Measurements from ENCODE around the gene TMEM88. TPM values are rescaled to one million over a fixed set of nuclear protein-coding genes. Genes with fewer than 3 reads are reported as not detected.
"Not testable (repeated sequence)": the region's sequence is repeated elsewhere in the genome, so short reads cannot be mapped to it uniquely, and the experiment has no call there.

Gene TMEM88
- polyA plus RNA-seq, 4 donors: 22.1 to 34.0 (median 28.5) TPM

DNA sequence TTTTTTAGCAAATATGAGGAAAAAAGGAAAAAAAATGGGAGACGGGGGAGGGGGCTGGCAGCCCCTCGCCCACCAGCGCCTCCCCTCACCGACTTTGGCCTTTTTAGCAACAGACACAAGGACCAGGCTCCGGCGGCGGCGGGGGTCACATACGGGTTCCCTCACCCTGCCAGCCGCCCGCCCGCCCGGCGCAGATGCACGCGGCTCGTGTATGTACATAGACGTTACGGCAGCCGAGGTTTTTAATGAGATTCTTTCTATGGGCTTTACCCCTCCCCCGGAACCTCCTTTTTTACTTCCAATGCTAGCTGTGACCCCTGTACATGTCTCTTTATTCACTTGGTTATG lies 1.2 kb upstream of the TMEM88 start:
- DNase-seq (ENCODE audit: low read depth in 4 of 4, low spot score in 2 of 4): no peak

DNA sequence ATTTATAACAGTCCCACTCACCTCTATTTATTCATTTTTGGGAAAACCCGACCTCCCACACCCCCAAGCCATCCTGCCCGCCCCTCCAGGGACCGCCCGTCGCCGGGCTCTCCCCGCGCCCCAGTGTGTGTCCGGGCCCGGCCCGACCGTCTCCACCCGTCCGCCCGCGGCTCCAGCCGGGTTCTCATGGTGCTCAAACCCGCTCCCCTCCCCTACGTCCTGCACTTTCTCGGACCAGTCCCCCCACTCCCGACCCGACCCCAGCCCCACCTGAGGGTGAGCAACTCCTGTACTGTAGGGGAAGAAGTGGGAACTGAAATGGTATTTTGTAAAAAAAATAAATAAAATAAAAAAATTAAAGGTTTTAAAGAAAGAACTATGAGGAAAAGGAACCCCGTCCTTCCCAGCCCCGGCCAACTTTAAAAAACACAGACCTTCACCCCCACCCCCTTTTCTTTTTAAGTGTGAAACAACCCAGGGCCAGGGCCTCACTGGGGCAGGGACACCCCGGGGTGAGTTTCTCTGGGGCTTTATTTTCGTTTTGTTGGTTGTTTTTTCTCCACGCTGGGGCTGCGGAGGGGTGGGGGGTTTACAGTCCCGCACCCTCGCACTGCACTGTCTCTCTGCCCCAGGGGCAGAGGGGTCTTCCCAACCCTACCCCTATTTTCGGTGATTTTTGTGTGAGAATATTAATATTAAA lies 638 bp upstream of the TMEM88 start:
- no peak for DNase-seq (ENCODE audit: low read depth in 4 of 4, low spot score in 2 of 4)

DNA sequence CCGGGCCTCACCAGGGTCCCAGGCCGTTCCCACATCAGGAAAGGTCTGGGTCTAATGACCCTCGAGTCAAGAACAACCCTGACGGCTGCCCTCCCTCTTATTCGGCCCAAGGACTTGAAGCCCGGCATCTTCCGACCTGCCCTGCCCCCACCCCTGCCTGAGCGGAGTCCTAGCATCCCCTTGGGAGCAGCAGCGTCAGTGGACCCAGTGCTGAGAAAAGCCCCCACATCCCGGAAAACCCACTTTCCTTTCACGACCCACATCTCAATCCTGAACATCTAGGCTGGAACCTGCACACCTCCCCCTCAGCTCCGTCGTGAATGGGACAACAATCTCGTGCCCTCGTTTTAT lies 769 bp downstream of the TMEM88 start:
- no peak for DNase-seq (ENCODE audit: low read depth in 4 of 4, low spot score in 2 of 4)

DNA sequence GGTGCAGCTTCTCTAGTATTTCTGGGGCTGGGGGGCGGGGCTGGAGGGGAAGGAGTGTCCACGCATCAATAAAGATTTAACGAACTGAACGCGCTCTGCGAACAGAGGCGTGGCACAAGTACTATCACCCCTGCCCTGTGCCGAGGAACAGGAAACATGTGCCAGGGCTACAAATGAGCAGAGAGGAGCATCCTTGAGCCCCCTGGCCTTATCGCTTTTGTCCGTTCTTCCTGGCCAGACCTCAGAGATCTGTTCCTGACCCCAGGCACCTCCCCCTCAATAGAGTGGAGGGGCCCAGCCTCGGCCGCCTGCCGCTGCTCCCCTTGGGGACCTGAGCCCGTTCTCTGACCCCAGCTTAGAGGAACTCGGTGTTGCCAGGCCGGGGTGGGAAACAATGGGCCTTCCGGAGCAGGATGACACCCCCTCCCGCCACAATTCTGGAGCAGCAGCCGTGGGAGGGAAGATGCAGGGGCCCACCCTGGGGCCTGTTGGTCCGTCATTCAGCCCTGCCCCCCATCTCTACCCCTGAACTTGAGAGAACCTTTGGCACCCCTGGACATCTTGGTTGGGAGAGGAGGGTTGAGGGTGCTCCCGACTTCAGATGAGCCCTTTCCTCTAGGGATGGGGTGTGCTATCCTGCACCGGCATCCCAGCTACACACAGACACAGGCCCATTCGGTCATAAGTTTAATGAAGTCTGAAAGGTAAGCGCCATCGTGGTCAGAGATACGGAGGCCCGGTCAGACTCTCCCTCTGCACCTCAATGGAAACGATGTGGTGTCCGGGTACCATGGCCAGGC lies 1.3 kb downstream of the TMEM88 start:
- DNase-seq (ENCODE audit: low read depth in 4 of 4, low spot score in 2 of 4): peak in 1 of 4 donors; percentile 28

DNA sequence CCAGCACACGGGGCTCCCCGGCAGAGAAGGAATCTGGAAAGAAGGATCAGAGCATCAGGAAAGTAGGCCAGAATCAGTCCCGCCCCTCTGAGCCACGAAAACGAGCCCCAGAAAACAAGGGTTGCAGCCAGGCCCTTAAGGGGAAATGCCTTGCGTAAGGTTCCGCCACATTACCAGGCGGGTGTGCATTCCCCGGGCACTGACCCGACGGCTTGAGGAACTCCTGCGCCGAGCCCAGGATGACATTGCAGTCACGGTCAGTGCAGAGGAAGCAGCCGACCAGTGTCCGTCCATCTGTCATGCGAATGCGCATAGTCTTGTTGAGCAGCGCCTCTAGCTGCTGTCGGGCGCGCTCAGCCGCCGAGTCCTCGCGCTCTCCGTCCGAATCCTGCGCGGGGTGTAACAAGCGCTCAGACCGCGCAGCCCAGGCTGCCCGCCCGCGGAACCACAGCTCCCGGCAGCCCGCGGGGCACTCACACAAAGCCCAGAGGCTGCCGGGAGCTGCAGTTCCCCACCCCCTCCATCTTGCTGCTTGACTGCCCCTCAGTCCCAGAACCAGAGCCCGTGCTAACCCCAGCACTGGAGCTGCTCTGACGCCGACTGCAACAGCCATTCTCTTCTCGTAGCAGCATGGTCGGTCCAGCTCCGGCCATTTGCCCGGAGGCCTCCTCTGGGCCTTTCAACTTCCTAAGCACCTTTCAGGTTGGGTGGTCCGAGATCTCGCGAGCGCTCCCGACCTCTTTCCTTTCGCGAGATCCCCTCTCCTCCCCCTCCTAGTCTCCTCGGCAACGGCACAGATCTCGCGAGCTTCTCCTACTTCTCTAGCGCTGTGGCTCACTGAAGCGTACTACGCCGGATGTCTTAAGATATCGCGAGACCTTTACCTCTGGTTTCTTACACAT lies 2.2 kb downstream of the TMEM88 start, which contains the start of gene NAA38:
Gene NAA38 (minus strand): TSS at position 749 of the 902 bp plus-strand sequence. CDS start 96 bp downstream, at position 653.
- peak; percentile 99 to 100 (median 99) for DNase-seq (ENCODE audit: low read depth in 4 of 4, low spot score in 2 of 4)

DNA sequence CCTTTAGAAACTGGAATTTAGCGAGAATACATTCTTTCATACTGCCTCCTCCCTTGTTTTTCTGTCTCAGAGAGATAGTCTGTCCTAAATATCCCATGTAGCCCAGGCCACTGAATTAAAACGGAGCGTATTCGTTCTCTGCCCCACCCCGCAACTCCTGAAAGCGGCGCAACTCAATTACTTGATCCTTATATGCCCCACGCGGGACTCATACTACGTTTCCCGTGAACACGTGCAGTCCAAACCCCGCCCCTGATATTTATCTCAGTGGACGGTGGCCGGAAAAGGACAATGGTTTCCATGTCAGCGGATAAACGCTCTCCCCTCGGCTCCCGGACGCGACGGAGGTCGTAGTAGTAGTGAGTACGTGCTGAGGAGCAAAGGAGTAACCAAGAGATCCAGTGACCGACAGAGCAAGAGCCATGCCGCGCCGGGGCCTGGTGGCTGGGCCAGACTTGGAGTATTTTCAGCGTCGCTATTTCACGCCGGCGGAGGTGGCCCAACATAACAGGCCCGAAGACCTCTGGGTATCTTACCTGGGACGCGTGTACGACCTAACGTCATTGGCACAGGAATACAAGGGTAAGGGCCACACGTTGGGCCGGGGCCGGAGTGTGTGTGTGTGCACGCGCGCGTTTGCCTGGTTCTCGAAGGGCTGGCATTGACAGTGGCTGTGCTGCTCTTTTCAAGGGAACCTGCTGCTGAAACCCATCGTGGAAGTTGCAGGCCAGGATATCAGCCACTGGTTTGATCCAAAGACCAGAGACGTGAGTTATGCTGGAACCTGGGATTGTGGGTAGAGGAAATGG lies 3.1 kb downstream of the TMEM88 start, which contains the start of gene CYB5D1:
Gene CYB5D1 (plus strand): TSS at position 291 of the 809 bp plus-strand sequence. CDS start 132 bp downstream, at position 423.
- peak in 2 of 4 donors; percentile 93 to 98 for DNase-seq (ENCODE audit: low read depth in 4 of 4, low spot score in 2 of 4)

DNA sequence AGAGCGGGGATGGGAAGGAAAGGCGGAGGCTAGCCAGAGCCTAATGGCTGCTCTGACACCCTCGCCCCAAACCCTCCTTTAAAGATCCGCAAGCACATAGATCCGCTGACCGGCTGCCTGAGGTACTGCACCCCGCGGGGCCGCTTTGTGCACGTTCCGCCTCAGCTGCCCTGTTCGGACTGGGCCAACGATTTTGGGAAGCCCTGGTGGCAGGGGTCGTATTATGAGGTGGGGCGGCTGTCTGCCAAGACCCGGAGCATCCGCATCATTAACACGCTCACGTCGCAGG lies 3.6 kb downstream of the TMEM88 start:
- no peak for DNase-seq (ENCODE audit: low read depth in 4 of 4, low spot score in 2 of 4)

DNA sequence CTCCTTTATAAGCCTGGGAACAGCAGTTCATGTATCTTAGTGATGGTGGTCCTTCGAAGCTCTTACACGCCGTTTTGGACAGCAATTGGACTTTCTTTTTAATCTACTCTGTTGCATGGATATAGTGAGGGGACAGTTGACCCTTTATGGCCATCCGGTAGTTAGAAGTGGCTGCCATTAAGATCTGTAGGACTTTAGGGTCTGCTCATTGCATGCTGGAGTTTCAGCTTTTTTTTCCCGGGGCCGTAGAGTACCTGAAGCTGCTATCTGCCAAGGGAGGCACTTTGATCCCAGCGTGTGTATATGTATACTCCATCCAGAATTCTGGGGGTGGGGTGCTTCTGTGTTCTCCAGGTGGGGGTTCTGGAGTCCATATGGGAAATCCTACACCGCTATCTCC lies 4.2 kb downstream of the TMEM88 start:
- DNase-seq (ENCODE audit: low read depth in 4 of 4, low spot score in 2 of 4): no peak

DNA sequence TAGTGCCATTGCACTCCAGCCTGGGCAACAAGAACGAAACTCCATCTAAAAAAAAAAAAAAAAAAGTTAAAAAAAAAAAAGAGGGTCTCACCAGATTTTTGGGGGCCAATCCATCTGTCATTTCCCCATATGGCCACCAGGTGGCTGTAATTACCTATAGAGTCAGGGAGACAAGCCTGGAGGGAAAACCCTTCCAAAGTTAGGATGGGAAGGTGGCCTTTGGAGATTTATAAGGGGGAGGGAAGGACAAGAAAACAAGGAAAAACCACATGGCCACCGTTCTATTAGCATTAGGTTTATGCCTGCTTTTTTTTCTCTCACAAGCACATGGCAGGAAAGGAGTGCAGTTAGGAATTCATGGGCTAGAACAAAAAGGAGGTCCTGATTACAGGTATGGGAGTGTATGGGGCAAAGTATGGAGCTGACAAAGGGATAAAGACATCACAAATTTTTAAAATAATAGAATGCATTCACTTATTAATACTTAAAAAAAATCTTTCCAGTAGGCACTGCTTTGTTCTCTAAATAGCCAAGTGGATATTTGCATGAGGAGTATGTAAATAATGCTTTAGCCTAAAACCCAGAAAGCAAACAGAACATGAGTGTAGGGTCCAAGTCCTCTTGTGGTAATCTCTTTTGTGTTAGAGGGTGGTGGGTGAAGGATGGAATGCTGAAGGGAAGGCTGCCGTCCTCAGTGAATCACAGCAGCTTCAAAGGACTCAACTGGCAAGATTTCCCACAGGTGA lies 8.0 kb downstream of the TMEM88 start:
- DNase-seq (ENCODE audit: low read depth in 4 of 4, low spot score in 2 of 4): no peak

DNA sequence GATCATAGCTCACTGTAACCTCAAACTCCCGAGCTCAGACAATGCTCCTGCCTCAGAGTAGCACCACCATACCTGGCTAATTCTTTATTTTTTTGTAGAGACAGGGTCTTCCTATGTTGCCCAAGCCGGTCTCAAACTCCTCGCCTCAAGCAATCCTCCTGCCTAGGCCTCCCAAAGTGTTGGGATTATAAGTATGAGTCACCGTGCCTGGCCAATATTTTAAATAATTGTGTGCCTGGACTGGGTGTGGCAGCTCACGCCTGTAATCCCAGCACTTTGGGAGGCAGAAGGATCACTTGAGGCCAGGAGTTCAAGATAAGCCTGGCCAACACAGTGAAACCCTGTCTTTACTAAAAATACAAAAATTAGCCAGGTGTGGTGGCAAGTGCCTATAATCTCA lies 9.5 kb downstream of the TMEM88 start:
- not testable (repeated sequence) for DNase-seq (ENCODE audit: low read depth in 4 of 4, low spot score in 2 of 4)

DNA sequence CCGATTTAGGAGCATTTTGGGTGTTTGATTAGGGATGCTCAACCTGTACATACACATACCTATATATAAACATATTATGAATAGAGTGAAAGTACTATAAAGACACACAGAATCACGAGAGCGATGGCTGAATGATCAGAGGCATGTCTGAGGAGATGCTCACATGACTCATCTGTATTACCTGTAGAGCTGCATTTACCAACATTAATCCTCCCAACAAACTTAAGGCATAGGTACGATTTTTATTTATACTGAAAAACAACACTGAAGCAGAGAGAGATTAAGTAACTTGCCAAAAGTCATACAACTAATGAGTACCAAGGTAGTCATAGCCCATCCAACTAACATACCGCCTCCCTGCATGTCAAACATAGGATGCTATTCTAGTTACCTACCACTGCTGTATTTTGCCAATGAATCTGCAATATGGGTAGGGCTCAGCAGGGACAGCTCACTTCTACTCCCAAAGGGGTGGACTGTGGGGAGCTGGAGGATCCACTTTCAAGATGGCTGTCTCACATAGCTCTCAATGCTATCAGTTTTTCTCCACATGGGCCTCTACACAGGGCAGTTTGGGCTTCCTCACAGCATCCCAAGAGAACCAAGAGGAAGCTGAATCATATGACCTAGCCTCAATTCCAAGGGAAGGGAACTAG lies 10.3 kb downstream of the TMEM88 start:
- no peak for DNase-seq (ENCODE audit: low read depth in 4 of 4, low spot score in 2 of 4)

DNA sequence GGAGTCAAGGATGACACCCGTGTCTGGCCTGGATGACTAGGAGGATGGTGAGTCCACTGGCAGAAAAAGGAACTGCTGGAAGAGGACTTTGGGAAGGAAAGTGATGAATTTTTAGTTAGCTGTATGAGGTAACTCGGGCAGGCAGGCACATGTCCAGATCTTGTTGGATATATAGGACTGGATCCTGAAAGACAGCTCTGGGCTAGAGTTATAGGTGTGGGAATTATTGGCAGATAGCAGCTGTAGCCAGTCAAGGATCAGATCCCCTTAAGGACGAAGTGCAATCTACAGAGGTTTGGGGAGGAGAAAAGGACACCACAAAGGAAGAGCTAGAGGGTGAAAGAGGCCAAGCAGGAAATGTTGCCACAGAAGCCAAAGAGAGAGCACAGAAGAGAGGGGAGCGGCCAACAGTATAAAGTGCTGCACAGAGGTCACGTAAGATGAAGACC lies 13.0 kb downstream of the TMEM88 start:
- no peak for DNase-seq (ENCODE audit: low read depth in 4 of 4, low spot score in 2 of 4)

DNA sequence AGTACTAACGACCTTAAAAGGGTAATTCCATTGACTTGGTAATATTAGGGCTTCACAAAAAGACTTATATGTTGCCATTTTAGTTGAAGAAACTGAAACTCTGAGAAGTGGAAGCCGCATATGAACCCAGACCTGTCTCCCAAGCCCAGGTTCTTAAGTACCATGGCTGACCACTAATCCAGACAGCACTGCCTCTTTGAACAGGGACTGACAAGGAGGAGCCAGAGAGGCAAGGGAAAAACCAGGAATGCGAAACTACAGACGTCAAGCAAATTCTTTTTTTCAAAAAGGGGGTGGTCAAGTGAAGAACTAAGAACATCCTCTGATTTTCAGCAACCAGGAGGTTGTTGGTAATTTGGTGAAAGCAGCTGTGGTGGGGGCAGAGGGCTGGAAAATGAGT lies 18.2 kb downstream of the TMEM88 start:
- no peak for DNase-seq (ENCODE audit: low read depth in 4 of 4, low spot score in 2 of 4)

DNA sequence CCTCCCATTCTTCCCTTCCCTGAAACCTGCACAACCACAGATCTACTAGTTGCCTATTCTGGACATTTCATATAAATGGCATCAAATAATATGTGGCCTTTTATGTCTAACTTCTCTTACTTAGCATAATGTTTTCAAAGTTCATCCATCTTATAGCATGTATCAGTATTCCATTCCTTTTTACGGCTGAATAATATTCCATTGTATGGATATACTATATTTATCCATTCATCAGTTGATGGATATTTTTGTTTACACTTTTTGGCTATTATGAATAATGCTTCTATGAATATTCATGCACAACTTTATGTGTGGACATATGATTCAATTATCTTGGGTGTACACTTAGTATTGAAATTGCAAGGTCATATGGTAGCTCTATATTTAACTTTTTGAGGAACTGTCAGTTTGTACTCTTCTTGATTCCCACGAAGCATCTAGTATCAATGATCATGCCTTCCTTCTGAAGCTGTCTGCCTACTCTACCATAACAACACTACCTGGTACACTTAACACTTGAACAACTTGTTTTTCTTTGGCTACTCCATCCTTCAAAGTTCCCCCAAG lies 21.0 kb downstream of the TMEM88 start:
- no peak for DNase-seq (ENCODE audit: low read depth in 4 of 4, low spot score in 2 of 4)

DNA sequence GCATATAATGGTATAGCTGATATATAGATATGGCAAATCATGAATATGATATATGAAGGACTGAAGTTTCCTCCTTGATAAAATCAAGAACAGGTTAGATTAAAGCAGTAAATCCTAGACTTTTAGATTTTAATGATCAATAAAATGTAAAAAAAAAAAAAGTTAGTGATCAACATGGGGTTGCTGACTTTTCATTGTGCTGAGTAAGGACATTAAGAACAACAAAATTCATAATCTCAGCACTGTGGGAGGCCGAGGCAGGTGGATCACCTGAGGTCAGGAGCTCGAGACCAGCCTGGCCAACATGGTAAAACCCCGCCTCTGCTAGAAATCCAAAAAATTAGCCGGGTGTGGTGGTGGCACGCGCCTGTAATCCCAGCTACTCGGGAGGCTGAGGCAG lies 23.4 kb downstream of the TMEM88 start:
- DNase-seq (ENCODE audit: low read depth in 4 of 4, low spot score in 2 of 4): no peak

DNA sequence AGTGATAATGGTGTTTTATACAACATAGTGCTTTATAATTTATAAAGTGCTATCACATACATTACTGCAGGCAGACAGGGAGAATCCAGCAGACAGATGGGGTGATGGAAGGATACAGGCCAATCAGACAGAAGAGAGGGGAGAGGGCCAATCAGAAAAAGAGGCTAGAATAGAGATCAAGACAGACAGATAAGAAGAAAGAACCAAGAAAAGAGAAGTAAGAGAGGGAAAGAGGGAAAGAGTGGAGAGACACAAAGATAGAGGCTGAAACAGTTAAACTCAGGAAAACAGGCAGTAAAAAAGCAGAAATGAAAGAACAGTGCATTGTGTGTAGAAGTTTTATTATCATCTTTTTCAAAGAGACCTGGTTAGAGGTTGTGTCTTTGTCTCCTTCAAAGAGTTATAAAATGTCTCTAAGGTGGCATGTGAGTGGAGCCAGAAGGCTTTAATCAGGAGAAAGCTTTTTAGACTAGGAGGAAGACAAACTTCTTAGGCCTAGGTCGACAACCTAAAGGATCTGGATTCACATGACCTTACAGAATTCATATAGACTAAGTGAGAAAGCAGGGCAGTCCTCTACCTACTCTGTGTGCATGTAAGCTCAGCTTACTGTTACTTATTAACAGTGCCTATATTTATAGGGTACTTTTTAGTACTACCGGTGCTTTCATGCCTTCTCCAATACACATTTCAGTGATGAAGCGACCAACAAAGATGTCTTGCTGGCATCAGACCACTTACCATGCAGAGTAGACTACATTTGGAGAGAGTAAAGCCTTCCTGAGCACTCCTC lies 25.4 kb downstream of the TMEM88 start:
- no peak for DNase-seq (ENCODE audit: low read depth in 4 of 4, low spot score in 2 of 4)

DNA sequence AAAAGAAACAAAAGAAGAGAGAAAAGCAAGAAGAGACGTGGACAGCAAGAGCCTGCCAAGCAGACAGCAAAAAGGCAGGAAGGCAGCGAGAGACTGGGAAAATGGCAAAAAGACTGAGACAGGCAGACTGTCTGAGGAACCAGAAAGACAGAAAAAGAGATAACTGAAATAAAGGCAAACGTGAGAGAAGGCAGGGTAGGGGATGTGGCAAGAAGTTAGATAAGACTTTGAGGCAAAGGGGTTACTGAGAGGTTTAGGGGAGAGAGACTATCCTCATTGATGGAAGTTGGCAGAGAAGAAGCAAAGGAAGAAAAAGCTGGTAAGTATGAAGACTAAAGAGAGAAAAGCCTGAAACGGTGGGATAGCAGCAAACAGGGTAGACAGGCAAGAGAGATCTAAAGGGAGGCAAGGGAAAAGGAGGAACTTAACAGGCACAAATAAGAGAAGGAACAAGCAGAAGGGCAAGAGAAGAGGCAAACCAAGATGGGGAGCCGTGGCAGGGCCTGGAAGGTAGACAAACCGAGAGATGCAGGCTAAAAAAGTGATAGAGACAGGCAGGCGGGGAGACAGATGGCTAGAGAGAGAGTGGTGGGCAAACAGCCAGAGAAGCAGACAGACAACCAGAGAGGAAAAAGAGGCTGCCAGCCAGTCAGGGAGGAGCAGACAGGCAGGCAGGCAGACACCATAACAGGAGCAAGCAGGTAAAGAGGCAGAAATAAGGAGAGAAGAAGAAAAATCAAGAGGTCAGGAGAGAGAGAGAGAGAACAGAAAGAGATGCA lies 26.6 kb downstream of the TMEM88 start:
- no peak for DNase-seq (ENCODE audit: low read depth in 4 of 4, low spot score in 2 of 4)

Data from left renal cortex interstitium (tissue), 4 donors.